Measurements from ENCODE around the gene RPL22. TPM values are rescaled to one million over a fixed set of nuclear protein-coding genes. Genes with fewer than 3 reads are reported as not detected.

RPL22 gene
- total RNA-seq, 1 experiment from 2014 or later, result 456 TPM

DNA sequence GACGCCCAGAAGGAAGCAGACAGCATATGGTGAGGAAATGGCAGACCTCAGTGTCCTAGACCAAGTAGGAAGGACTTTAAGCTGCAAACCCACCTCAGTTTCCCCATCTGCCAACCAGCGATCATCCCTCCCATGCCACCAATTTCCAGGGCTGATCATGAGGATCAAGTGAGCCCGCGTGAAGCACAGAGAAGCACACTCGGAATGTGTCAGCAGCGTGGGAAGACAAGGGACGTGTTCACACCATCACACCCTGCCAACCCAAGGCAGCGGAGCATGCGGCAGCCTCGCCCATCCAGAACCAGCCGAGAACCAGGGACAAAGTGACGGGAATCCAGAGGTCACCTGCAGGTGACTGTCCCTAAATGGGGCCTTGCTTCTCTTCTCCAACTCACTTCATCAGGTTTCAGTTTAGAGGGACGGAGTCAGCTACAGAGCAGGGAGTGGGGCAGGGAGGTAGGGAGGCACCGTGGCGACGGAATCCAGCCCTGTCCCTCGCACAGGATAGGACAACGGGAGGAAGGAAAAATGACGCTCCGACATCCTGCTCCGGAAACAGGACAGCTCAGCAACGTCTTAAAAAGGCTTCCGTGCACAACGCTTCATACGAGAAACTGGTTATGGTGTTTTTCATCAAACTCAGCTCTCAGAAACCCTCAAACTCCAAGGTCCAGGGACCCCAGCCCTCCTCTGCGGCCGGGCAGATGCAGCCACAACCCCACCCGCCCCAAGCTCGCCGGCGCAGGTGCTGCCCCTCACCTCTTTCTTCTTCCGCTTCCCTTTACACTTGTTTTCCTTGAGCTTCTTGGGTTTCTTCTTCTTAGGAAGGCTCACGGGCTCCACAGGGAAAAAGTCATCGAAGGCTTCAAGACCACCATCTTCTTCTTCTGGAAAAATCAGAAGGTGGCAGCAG lies 31.7 kb downstream of the RPL22 start (continued):
- TF ChIP-seq SP1 (IDR thresholded peaks at IDR 0.05; ENCODE audit: low read depth) (no peak), ZFX (IDR thresholded peaks at IDR 0.05) (no peak), ZNF274 (IDR thresholded peaks at IDR 0.05; ENCODE audit: low read depth, low read length) (no peak), CBX3 (IDR thresholded peaks at IDR 0.05; ENCODE audit: low read depth) (no peak), RAD21 (IDR thresholded peaks at IDR 0.05; ENCODE audit: low read depth) (no peak), EZH2phosphoT487 (IDR thresholded peaks at IDR 0.05; ENCODE audit: borderline replicate concordance) (no peak)

DNA sequence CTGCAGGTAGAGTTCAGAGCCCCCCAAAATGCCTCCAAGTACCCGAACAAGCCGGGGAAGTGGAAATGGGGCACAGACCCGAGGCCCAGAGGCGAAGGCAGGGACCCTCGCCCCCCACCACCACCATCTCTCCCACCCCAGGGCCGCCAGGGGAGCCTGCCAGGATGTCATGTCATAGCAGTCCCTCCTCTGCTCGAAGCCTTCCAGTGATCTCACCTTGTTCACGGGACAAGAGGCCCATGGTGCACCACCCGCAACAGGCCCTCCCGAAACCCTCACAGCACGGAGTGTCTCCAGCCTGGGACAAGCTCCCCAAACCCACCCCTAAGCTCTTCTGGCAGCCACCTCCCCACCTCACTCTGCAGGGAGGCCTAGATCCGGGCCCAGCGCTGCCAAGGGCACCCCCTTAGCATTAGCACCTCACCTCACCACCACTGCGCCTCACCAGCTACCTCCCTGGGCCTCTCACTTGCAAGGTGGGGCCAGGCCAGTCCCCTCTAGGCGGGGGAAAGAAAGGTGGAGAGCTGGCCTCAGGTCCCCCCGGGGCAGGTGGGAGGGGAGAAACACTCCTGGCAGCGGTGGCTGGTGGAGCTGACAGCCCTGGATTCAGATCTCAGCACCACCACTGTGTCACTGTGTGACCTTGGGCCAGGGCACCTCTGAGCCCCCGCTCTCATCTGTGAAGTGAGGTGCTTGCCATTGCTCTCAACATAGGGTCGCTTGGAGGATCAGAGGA lies 32.6 kb downstream of the RPL22 start:
- Histone ChIP-seq H3K4me2 (ENCODE audit: low read length) (no peak overlapping the region), H3K27me3 (ENCODE audit: insufficient read depth, low read length) (no peaks in the 10 kb centered on the region), H3K79me2 (ENCODE audit: insufficient read depth, low read length) (no peaks in the 10 kb centered on the region), H3K9me2 (ENCODE audit: insufficient read depth) (no peaks in the 10 kb centered on the region), H3K4me1 (ENCODE audit: control insufficient read depth in 1 of 2, insufficient read depth in 2 of 2, low read length in 2 of 2) (no peaks in the 10 kb centered on the region), H3K9ac (ENCODE audit: low read length) (no peak overlapping the region), H3K9me3 (ENCODE audit: control insufficient read depth in 1 of 2, insufficient read depth in 1 of 2, low read depth in 1 of 2, low read length in 2 of 2) (no peaks in the 10 kb centered on the region), H3K4me3 (replicated peaks in 1 of 2; ENCODE audit: low read depth in 1 of 2, low read length in 2 of 2) (no peak overlapping the region), H3K27ac (ENCODE audit: low read depth, low read length) (no peak overlapping the region), H2AFZ (ENCODE audit: low read depth, low read length, poor library complexity, severe bottlenecking) (no peak overlapping the region), H4K20me1 (ENCODE audit: insufficient read depth) (no peaks in the 10 kb centered on the region), H3K36me3 (ENCODE audit: control insufficient read depth in 1 of 2, insufficient read depth in 2 of 2, low read length in 2 of 2) (no peaks in the 10 kb centered on the region)
- intact Hi-C loops (cut with micrococcal nuclease), result no loop called here
- RAD21 ChIA-PET (ENCODE audit: low non-redundant PET in 1 of 2, low total read pairs in 2 of 2, uncharacterized antibody in 2 of 2, unreplicated experiment in 2 of 2), result no interaction called here
- BruUV-seq (replicated peaks), result no TSS peak
- POLR2A ChIA-PET, result no interaction called here
- TF ChIP-seq CEBPB (IDR thresholded peaks at IDR 0.05; ENCODE audit: low read depth) (no peak), RAD21 (IDR thresholded peaks at IDR 0.05; ENCODE audit: low read depth) (no peak)
- CTCF ChIA-PET, result no interaction called here
- DNase-seq (ENCODE audit: low read depth, low spot score), result no peak
- ATAC-seq, result no peak
